Testis (tissue), 3 donors: ENCODE measurements around the gene S100A10. TPM values are rescaled to one million over a fixed set of nuclear protein-coding genes. Genes with fewer than 3 reads are reported as not detected.

Experiments
- DNase-seq: peaks from one replicate; pipeline ENCODE4 v3.0.0-alpha.2; 2019
- H3K27ac ChIP-seq, 2 donors: fragments of 200-600 bp; sonication (generic); one replicate each; pipeline ENCODE4 v1.5.1; 2019
- H3K27me3 ChIP-seq: fragments of 200-600 bp; sonication (generic); one replicate; pipeline ENCODE4 v1.5.1; 2019
- H3K36me3 ChIP-seq: fragments of 200-600 bp; sonication (generic); one replicate; pipeline ENCODE4 v1.5.1; 2017; ENCODE audit warnings: low read depth; ENCODE audit errors: missing control alignments
- H3K4me1 ChIP-seq: fragments of 200-600 bp; sonication (generic); one replicate; pipeline ENCODE4 v1.5.1; 2019
- H3K4me3 ChIP-seq, 2 donors: fragments of 200-600 bp; sonication (generic); one replicate each; pipeline ENCODE4 v1.5.1; 2017 to 2019
- H3K9me3 ChIP-seq: fragments of 200-600 bp; sonication (generic); one replicate; pipeline ENCODE4 v1.5.1; 2017
- POLR2A ChIP-seq: fragments of 450-650 bp; IDR thresholded peaks from one replicate; pipeline ENCODE4 v1.6.1; 2017; ENCODE audit warnings: antibody characterized with exemption, mild to moderate bottlenecking, moderate library complexity
- WGBS, 2 donors: methylation state at CpG; one replicate each; pipeline ENCODE4 v1.1.5; 2018; 5-methylcytosine and 5-hydroxymethylcytosine counted together
- intact Hi-C: fragments of 100-400 bp; cut with DNase I; formaldehyde crosslinking; loops from one replicate; pipeline ENCODE4 v1.15.1; 2023; ENCODE audit warnings: low total_unique reads
- polyA plus RNA-seq: library from polyadenylated mRNA; stranded (reverse); fragments of 350-450 nt; fragmentation: Illumina TruSeq; extraction: RNeasy Lipid Tissue Mini Kit (QIAGEN cat#74804); gene quantifications from one replicate; pipeline ENCODE4 v1.2.3, GENCODE V29; 2014; ENCODE audit warnings: low read depth, low replicate concordance; ENCODE audit not compliant: insufficient read depth
- total RNA-seq, 2 donors: library from RNA; depleted of rRNA; stranded (reverse); fragments of >200 nt; gene quantifications; one replicate each; pipeline ENCODE4 v1.2.3, GENCODE V29; 2016
- TF ChIP-seq, protein P1 (sequence below), 3 experiments: fragments of 450-650 bp in 2 of 3; fragments of 200-600 bp in 1 of 3; sonication (generic) in 1 of 3; IDR thresholded peaks; one replicate each; pipeline ENCODE4 v1.5.1; 2016 to 2019; ENCODE audit warnings: antibody characterized with exemption in 3 of 3, mild to moderate bottlenecking in 2 of 3, moderate library complexity in 1 of 3

The S100A10 gene
- total and polyA plus RNA-seq, 3 donors from 2014 or later: 92.4 to 364 (median 110) TPM

DNA sequence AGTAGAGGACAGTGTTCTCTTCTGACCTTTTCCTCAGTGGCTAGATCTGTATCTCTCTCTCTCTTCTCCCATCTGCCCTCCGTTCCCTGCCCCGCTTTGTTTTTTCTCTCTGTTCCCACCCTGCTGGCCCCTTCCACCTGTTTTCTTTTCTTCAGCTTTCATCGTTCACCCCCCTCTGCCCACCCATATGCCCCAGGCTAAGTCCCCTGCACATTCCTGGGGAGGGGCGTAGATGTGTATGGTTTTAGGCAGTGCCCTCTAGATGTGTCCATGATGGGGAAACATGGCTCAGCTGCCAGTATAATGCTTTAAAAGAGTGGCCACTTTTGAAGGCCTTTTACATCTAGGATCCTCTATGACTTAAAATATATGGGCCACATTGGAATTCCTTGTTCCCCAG is 29.6 kb upstream of the S100A10 start:
- Histone ChIP-seq H3K27ac (no peak overlapping the region), H3K9me3 (no peaks in the 10 kb centered on the region), H3K4me3 (no peak overlapping the region), H3K27me3 (no peaks in the 10 kb centered on the region), H3K36me3 (no peaks in the 10 kb centered on the region), H3K4me1 (no peaks in the 10 kb centered on the region)
- TF ChIP-seq, protein P1, sequence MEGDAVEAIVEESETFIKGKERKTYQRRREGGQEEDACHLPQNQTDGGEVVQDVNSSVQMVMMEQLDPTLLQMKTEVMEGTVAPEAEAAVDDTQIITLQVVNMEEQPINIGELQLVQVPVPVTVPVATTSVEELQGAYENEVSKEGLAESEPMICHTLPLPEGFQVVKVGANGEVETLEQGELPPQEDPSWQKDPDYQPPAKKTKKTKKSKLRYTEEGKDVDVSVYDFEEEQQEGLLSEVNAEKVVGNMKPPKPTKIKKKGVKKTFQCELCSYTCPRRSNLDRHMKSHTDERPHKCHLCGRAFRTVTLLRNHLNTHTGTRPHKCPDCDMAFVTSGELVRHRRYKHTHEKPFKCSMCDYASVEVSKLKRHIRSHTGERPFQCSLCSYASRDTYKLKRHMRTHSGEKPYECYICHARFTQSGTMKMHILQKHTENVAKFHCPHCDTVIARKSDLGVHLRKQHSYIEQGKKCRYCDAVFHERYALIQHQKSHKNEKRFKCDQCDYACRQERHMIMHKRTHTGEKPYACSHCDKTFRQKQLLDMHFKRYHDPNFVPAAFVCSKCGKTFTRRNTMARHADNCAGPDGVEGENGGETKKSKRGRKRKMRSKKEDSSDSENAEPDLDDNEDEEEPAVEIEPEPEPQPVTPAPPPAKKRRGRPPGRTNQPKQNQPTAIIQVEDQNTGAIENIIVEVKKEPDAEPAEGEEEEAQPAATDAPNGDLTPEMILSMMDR (IDR thresholded peaks at IDR 0.05): no peak
- no peak for TF ChIP-seq POLR2A
- WGBS, 2 donors: 91 to 92% methylated on average over 4 of the region's 4 CpGs
- intact Hi-C loops: no loop called here
- DNase-seq: no peak

DNA sequence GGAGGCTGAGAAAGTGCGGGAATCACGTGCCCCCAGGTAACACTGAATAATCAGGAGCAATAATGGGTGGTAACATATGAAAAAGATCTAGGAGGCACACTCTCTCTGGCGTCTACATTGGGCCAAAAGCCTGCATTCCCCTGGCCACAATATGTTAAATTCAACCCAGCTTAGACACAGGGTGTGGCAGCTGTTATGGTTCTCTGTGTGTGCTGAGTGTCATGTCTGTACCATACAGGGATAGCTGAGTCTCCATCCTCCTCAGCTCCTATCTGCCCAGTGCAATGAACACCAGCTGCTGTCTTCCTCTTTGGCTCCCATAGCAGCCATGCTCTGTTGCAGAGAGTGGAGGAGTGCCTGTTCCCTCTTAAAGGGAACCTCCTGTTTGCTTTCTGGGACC is 28.8 kb upstream of the S100A10 start:
- 69 to 75% methylated on average over 3 of the region's 3 CpGs for WGBS, 2 donors
- Histone ChIP-seq H3K9me3 (no peaks in the 10 kb centered on the region), H3K4me1 (no peaks in the 10 kb centered on the region), H3K4me3 (no peak overlapping the region), H3K36me3 (no peaks in the 10 kb centered on the region), H3K27ac (no peak overlapping the region), H3K27me3 (no peaks in the 10 kb centered on the region)
- no peak for DNase-seq
- intact Hi-C loops: no loop called here
- TF ChIP-seq, protein P1 (IDR thresholded peaks at IDR 0.05): no peak
- no peak for TF ChIP-seq POLR2A

GRCh38 chr1:152021569-152021968 is 27.9 kb upstream of the S100A10 start:
- H3K4me1 ChIP-seq: no peaks in the 10 kb centered on the region
- DNase-seq: no peak
- H3K9me3 ChIP-seq: no peaks in the 10 kb centered on the region
- H3K4me3 ChIP-seq: no peak overlapping the region
- H3K27ac ChIP-seq: no peak overlapping the region
- no peak for TF ChIP-seq POLR2A
- TF ChIP-seq, protein P1 (IDR thresholded peaks at IDR 0.05): no peak
- no peaks in the 10 kb centered on the region for H3K27me3 ChIP-seq
- no peaks in the 10 kb centered on the region for H3K36me3 ChIP-seq
- WGBS, 2 donors: 81 to 85% methylated on average over 7 of the region's 7 CpGs
- intact Hi-C loops: no loop called here

DNA sequence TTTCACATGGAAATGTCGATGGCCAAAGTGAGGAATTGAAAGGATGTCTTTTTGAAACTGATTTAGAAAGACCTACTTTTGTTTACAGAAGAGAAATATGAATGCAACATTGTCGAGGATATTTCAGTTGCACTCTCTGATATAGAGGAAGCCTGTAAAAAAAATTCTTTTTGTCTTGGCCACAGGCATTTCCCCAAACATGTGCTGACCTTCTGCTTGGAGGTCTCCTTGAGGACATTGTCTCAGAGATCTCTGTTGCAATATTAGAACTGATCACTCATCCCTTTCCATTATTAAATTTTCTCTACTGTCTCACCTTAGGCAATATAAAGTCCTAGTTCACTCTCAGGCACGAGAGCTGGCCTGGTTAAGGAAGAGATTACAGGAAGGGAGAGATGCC is 27.2 kb upstream of the S100A10 start:
- DNase-seq: no peak
- Histone ChIP-seq H3K4me3 (no peak overlapping the region), H3K9me3 (no peaks in the 10 kb centered on the region), H3K27ac (no peak overlapping the region), H3K4me1 (no peaks in the 10 kb centered on the region), H3K27me3 (no peaks in the 10 kb centered on the region), H3K36me3 (no peaks in the 10 kb centered on the region)
- WGBS, 2 donors: 62 to 65% methylated on average over 3 of the region's 3 CpGs
- intact Hi-C loops: no loop called here
- TF ChIP-seq, protein P1 (IDR thresholded peaks at IDR 0.05): no peak
- no peak for TF ChIP-seq POLR2A

DNA sequence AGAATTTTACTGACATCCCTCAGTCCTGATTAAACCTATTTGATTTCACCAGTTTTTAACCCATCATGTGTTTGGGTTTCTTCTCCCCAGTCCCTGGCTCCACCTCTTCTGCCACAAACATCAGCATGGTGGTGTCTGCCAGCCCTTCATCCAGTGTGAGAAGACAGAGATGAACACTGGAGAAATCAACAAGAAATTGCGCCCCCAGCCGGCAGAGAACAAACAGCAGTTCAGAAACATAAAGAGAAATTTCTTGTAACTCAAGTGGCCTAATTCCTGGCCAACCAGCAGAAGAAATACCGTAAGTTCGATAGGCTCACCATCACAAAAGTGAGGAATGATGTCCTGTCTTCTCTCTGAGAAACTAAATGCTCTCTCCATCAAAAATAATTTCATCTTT is 24.9 kb upstream of the S100A10 start:
- intact Hi-C loops: no loop called here
- no peaks in the 10 kb centered on the region for H3K9me3 ChIP-seq
- TF ChIP-seq, protein P1 (IDR thresholded peaks at IDR 0.05): peak in 1 of 3 experiments; percentile 20
- TF ChIP-seq POLR2A: no peak

More for the DNA sequence above, 24.9 kb upstream of the S100A10 start:
- no peaks in the 10 kb centered on the region for H3K27me3 ChIP-seq
- no peak for DNase-seq
- 57 to 62% methylated on average over 4 of the region's 4 CpGs for WGBS, 2 donors
- no peak overlapping the region for H3K4me3 ChIP-seq
- no peaks in the 10 kb centered on the region for H3K36me3 ChIP-seq
- no peaks in the 10 kb centered on the region for H3K4me1 ChIP-seq
- H3K27ac ChIP-seq: no peak overlapping the region
